Caco-2 (cell line): Measurements from ENCODE around the gene TBC1D17. TPM values are rescaled to one million over a fixed set of nuclear protein-coding genes. Genes with fewer than 3 reads are reported as not detected.

Experiments
- BruUV-seq: library from RNA; stranded (reverse); fragments of 400-500 nt; replicated peaks from 2 replicates; lab custom pipeline; 2021; lab: Mats Ljungman, UMichigan
- CTCF ChIA-PET: fragments of 300-600 bp; sonication (Branson Sonifier 250); formaldehyde crosslinking; loops from one replicate; lab custom pipeline; 2022; ENCODE audit warnings: antibody characterized with exemption; lab: Charles Lee
- POLR2A ChIA-PET: fragments of 300-600 bp; sonication (Branson Sonifier 250); formaldehyde crosslinking; loops from one replicate; lab custom pipeline; 2022; ENCODE audit warnings: antibody characterized with exemption; lab: Charles Lee
- DNase-seq, 2 experiments: peaks; one replicate each; pipeline versions ENCODE4 v3.0.0 to v3.0.0-alpha.2; 2020 to 2022
- H3K27me3 ChIP-seq: replicated peaks from 2 replicates; pipeline ENCODE4 v1.6.0; 2011; ENCODE audit warnings: low read length; ENCODE audit not compliant: control insufficient read depth, insufficient read depth
- H3K36me3 ChIP-seq: 2 replicates; pipeline ENCODE4 v1.5.1; 2011; ENCODE audit warnings: low read length; ENCODE audit not compliant: control insufficient read depth, insufficient read depth
- H3K4me1 ChIP-seq: fragments of 250-450 bp; sonication (Bioruptor Pico); 2 replicates; pipeline ENCODE4 v1.5.1; 2020; ENCODE audit warnings: mild to moderate bottlenecking
- H3K4me3 ChIP-seq: 2 replicates; pipeline ENCODE4 v1.5.1; 2011; ENCODE audit warnings: low read depth, mild to moderate bottlenecking, control low read depth, low read length
- H3K9me3 ChIP-seq: fragments of 250-450 bp; sonication (Bioruptor Pico); 2 replicates; pipeline ENCODE4 v1.5.1; 2020; ENCODE audit warnings: mild to moderate bottlenecking, moderate library complexity
- H3K27ac Mint-ChIP-seq: one replicate; pipeline ENCODE4 v1.8.0; 2022; ENCODE audit warnings: mixed read lengths; ENCODE audit not compliant: unreplicated experiment
- H3K27me3 Mint-ChIP-seq: one replicate; pipeline ENCODE4 v1.8.0; 2022; ENCODE audit warnings: mixed read lengths; ENCODE audit not compliant: insufficient read depth, unreplicated experiment
- H3K36me3 Mint-ChIP-seq: one replicate; pipeline ENCODE4 v1.8.0; 2022; ENCODE audit warnings: mild to moderate bottlenecking, mixed read lengths; ENCODE audit not compliant: insufficient read depth, unreplicated experiment
- H3K4me1 Mint-ChIP-seq: one replicate; pipeline ENCODE4 v1.8.0; 2022; ENCODE audit warnings: low read depth, mixed read lengths; ENCODE audit not compliant: unreplicated experiment
- H3K4me3 Mint-ChIP-seq: one replicate; pipeline ENCODE4 v1.8.0; 2022; ENCODE audit warnings: mild to moderate bottlenecking, moderate library complexity, mixed read lengths; ENCODE audit not compliant: unreplicated experiment
- H3K9me3 Mint-ChIP-seq: one replicate; pipeline ENCODE4 v1.8.0; 2022; ENCODE audit warnings: mixed read lengths; ENCODE audit not compliant: unreplicated experiment
- intact Hi-C: fragments of 100-400 bp; cut with micrococcal nuclease; formaldehyde crosslinking; loops from one replicate; pipeline ENCODE4 v1.10.0; 2022; ENCODE audit not compliant: unreplicated experiment
- total RNA-seq: library from RNA; stranded (reverse); gene quantifications from 2 replicates; pipeline ENCODE4 v1.2.3, GENCODE V29; 2022
- TF ChIP-seq, protein P1 (sequence below), 2 experiments: fragments of 200-600 bp in 1 of 2; IDR thresholded peaks; 1 replicate in 1 of 2; 2 replicates in 1 of 2; pipeline versions ENCODE4 v1.5.1 to v1.8.0; 2011 to 2022; ENCODE audit warnings: antibody characterized with exemption in 1 of 2, control low read depth in 1 of 2, inconsistent platforms in 1 of 2, low read depth in 1 of 2, low read length in 1 of 2, mild to moderate bottlenecking in 1 of 2, moderate library complexity in 1 of 2; ENCODE audit not compliant: insufficient read depth in 1 of 2, severe bottlenecking in 1 of 2, unreplicated experiment in 1 of 2

TBC1D17 gene
- total RNA-seq, 1 experiment from 2014 or later = 55.3 TPM

DNA sequence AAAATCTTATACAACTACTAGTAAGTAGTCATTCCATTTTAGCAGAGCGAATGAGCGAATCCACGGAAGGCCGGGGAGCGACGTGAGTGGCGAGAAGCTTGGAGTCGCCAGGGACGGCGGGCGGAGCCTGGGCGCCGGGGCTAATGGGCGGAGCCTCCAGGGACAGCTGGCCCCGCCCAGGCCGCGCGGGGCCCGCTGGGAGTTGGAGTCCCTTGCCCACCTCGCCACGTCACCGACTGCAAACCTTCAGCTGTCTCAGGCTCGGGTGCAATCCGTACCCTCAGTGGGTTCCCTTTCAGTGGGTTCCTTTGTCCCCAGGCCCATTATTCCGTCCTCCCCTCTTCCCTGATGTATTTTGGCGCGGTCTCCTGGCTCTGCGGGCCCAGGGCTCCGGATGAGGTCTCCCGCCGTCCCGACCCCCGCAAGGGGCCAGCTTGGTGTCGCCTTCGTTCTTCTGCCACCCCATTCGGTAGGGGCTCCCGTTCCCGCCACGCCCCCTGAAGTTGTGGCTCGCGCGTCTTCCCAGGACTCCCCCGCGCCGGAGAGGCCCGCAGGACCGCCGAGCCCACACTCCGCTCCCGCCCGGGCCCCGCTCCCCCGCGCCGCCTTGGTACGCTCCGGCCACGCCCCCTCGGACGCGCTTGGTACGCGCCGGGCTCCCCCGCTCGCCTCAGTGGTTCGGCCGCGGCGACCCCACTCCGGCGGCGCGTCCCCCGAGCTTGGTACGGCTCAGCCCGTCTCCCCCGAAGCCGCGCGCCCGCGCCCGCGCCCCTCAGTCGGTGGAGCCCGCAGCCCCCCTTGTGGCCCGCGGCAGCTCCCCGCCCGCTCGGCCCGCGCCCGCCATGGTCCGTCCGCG lies 26.8 kb upstream of the TBC1D17 start, which contains the start of gene PTOV1:
Gene PTOV1, plus strand, starts transcription at position 673 of the 856 bp plus-strand sequence.
- POLR2A ChIA-PET = interaction anchor here (0.5 to 1.7 kb wide), 11 partner anchors 15 to 1227 kb away, joined by 3 to 17 read pairs (median 6); partner anchors contain the start of genes AP2A1, MED25 and SCAF1
- TF ChIP-seq, protein P1, sequence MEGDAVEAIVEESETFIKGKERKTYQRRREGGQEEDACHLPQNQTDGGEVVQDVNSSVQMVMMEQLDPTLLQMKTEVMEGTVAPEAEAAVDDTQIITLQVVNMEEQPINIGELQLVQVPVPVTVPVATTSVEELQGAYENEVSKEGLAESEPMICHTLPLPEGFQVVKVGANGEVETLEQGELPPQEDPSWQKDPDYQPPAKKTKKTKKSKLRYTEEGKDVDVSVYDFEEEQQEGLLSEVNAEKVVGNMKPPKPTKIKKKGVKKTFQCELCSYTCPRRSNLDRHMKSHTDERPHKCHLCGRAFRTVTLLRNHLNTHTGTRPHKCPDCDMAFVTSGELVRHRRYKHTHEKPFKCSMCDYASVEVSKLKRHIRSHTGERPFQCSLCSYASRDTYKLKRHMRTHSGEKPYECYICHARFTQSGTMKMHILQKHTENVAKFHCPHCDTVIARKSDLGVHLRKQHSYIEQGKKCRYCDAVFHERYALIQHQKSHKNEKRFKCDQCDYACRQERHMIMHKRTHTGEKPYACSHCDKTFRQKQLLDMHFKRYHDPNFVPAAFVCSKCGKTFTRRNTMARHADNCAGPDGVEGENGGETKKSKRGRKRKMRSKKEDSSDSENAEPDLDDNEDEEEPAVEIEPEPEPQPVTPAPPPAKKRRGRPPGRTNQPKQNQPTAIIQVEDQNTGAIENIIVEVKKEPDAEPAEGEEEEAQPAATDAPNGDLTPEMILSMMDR (IDR thresholded peaks at IDR 0.05; ENCODE audit: insufficient read depth in 1 of 2, low read depth in 1 of 2, low read length in 1 of 2, severe bottlenecking in 1 of 2, unreplicated experiment in 1 of 2) = no peak
- H3K27me3 ChIP-seq = no peaks in the 10 kb centered on the region
- no peaks in the 10 kb centered on the region for H3K9me3 ChIP-seq
- Mint-ChIP-seq H3K36me3 (peaks cover 63% of the 10 kb centered on the region), H3K27me3 (no peaks in the 10 kb centered on the region), H3K4me3 (peak within 1 kb of the TSS; percentile 82), H3K4me1 (peaks cover 17% of the 10 kb centered on the region), H3K9me3 (peaks cover 16% of the 10 kb centered on the region), H3K27ac (peak within 1 kb of the TSS; percentile 97)
- intact Hi-C loops = loop anchor here (1.0 to 5.0 kb wide), 3 partner anchors 19 to 83 kb away; partner anchors contain the start of genes AP2A1 and MED25
- CTCF ChIA-PET = interaction anchor here (0.6 to 1.1 kb wide), 4 partner anchors 12 to 170 kb away, joined by 3 to 7 read pairs (median 4); no protein-coding TSS in a partner anchor
- DNase-seq = peak; percentile 94 to 96
- peaks cover 14% of the 10 kb centered on the region for H3K4me1 ChIP-seq
- peaks cover 5% of the 10 kb centered on the region; the same call in 1 of the 2 replicates for H3K36me3 ChIP-seq
- BruUV-seq = TSS peak; percentile 44
- H3K4me3 ChIP-seq = peak within 1 kb of the TSS; percentile 73

DNA sequence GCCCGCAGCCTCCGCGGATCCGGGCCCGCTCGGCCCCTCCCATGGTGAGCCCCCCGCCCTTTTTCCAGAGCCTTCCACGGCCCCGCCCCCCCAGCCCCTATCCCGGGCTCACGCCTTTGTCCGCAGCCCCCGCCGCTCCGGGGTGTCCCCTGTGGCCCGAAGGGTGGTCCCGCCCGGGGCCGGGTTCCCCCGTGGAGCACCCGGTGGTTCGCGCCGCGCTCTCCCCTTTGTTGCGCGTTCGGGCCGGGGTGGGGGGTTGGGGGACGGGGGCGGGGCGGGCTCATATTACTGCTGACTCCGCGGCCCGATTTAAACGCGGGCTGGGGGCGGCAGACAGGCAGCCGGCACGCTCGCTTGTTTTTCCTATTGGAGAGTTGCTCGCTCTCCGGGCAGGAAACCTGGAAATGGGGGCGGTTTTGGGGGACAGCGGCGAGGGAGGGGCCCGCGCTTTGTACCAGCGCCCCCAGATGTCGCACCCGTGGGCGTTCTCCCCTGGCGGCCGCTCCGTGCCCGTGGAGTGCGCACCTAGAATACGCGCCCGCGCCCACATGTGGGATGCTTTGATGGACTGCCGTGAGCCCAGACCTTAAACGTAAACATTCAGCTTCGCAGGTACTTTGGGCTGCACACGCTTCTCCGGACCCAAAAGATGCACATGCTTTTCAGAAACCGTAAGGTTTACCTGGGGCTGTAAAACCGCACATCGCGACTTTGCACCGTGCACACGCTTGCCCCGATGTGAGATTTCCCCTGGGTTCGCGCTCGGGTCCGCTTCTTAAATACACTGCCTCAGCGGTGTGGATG lies 25.8 kb upstream of the TBC1D17 start:
- intact Hi-C loops = loop anchor here (5.0 kb wide), 2 partner anchors 34 to 84 kb away; partner anchors contain the start of genes AP2A1 and MED25
- peaks cover 14% of the 10 kb centered on the region for H3K4me1 ChIP-seq
- Mint-ChIP-seq H3K27me3 (no peaks in the 10 kb centered on the region), H3K4me3 (peak overlapping the region; percentile 82), H3K4me1 (peaks cover 17% of the 10 kb centered on the region), H3K9me3 (peaks cover 16% of the 10 kb centered on the region), H3K36me3 (peaks cover 67% of the 10 kb centered on the region), H3K27ac (peak overlapping the region; percentile 97)
- no peaks in the 10 kb centered on the region for H3K27me3 ChIP-seq
- BruUV-seq = no TSS peak
- POLR2A ChIA-PET = interaction anchor here (1.5 to 1.7 kb wide), 2 partner anchors 17 to 211 kb away, joined by 5 to 17 read pairs; no protein-coding TSS in a partner anchor
- CTCF ChIA-PET = no interaction called here
- peak overlapping the region; percentile 73 for H3K4me3 ChIP-seq
- TF ChIP-seq, protein P1 (IDR thresholded peaks at IDR 0.05; ENCODE audit: insufficient read depth in 1 of 2, low read depth in 1 of 2, low read length in 1 of 2, severe bottlenecking in 1 of 2, unreplicated experiment in 1 of 2) = no peak
- peaks cover 6% of the 10 kb centered on the region for H3K36me3 ChIP-seq
- no peaks in the 10 kb centered on the region for H3K9me3 ChIP-seq
- peak in 1 of 2 experiments; percentile 59 for DNase-seq
